ENCODE results near the gene ATP5MG.

ATP5MG gene

GRCh38 chr11:118401151-118401879 is at the start of gene ATP5MG:
ATP5MG (plus strand) TSS chr11:118401606; CDS start chr11:118401666, 60 bp downstream.
- Mint-ChIP-seq H3K36me3 (peaks cover 9 to 36% of the 10 kb centered on the region in 2 donors), H3K4me1 (peaks cover 24 to 50% of the 10 kb centered on the region in 2 donors), H3K4me3 (peak within 1 kb of the TSS; percentile 95 to 97), H3K27me3 (no peaks in the 10 kb centered on the region), H3K27ac (peak within 1 kb of the TSS; percentile 100), H3K9me3 (no peaks in the 10 kb centered on the region)
- ATAC-seq (replicated peaks) (peak; percentile 77 to 84), DNase-seq (peak; percentile 88)

- Mint-ChIP-seq H3K36me3 (no peaks in the 10 kb centered on the region), H3K27ac (no peak overlapping the region), H3K4me1 (peaks cover 0 to 3% of the 10 kb centered on the region in 2 donors), H3K4me3 (no peak overlapping the region), H3K27me3 (peaks cover 11 to 20% of the 10 kb centered on the region in 2 donors), H3K9me3 (no peaks in the 10 kb centered on the region)
- ATAC-seq (replicated peaks) = no peak
- no peak for DNase-seq
Measured at GRCh38 chr11:118353084-118353710, 48.2 kb upstream of the ATP5MG start.

GRCh38 chr11:118358071-118358470 is 43.3 kb upstream of the ATP5MG start:
- Mint-ChIP-seq H3K27ac (no peak overlapping the region), H3K4me1 (peaks cover 17 to 33% of the 10 kb centered on the region in 2 donors), H3K27me3 (no peaks in the 10 kb centered on the region)

GRCh38 chr11:118359295-118359958 is 42.0 kb upstream of the ATP5MG start, which contains the start of gene UBE4A:
UBE4A (plus strand) TSS chr11:118359600; CDS start chr11:118365081, 5,481 bp downstream.
- peak within 1 kb of the TSS; percentile 96 for H3K27ac Mint-ChIP-seq
- DNase-seq = peak; percentile 97
- H3K9me3 Mint-ChIP-seq = peaks cover 0 to 2% of the 10 kb centered on the region in 2 donors
- H3K27me3 Mint-ChIP-seq = no peaks in the 10 kb centered on the region
- H3K36me3 Mint-ChIP-seq = peaks cover 9 to 17% of the 10 kb centered on the region in 2 donors
- H3K4me3 Mint-ChIP-seq = peak within 1 kb of the TSS; percentile 93 to 96
- peaks cover 19 to 38% of the 10 kb centered on the region in 2 donors for H3K4me1 Mint-ChIP-seq
- peak; percentile 99 for ATAC-seq (replicated peaks)

More at GRCh38 chr11:118358071-118358470, 43.3 kb upstream of the ATP5MG start:
- DNase-seq (no peak), ATAC-seq (replicated peaks) (no peak)
- peaks cover 0 to 2% of the 10 kb centered on the region in 2 donors for H3K9me3 Mint-ChIP-seq
- H3K36me3 Mint-ChIP-seq = peaks cover 6 to 12% of the 10 kb centered on the region in 2 donors
- H3K4me3 Mint-ChIP-seq = no peak overlapping the region

- H3K27ac Mint-ChIP-seq = no peak overlapping the region
- H3K4me3 Mint-ChIP-seq = no peak overlapping the region
- H3K36me3 Mint-ChIP-seq = peaks cover 28 to 43% of the 10 kb centered on the region in 2 donors
- peaks cover 16 to 31% of the 10 kb centered on the region in 2 donors for H3K4me1 Mint-ChIP-seq
- no peak for ATAC-seq (replicated peaks)
- H3K27me3 Mint-ChIP-seq = no peaks in the 10 kb centered on the region
- H3K9me3 Mint-ChIP-seq = no peaks in the 10 kb centered on the region
- no peak for DNase-seq
Measured at GRCh38 chr11:118364956-118365615, 36.3 kb upstream of the ATP5MG start.

- Mint-ChIP-seq H3K27ac (no peak overlapping the region), H3K4me3 (no peak overlapping the region), H3K27me3 (no peaks in the 10 kb centered on the region), H3K4me1 (peaks cover 16 to 23% of the 10 kb centered on the region in 2 donors), H3K36me3 (peaks cover 31 to 47% of the 10 kb centered on the region in 2 donors), H3K9me3 (no peaks in the 10 kb centered on the region)
- DNase-seq = no peak
- no peak for ATAC-seq (replicated peaks)
Measured at GRCh38 chr11:118366287-118366686, 35.1 kb upstream of the ATP5MG start.

GRCh38 chr11:118370774-118371173 is 30.6 kb upstream of the ATP5MG start:
- ATAC-seq (replicated peaks) (no peak), DNase-seq (no peak)
- no peak overlapping the region for H3K4me3 Mint-ChIP-seq
- H3K9me3 Mint-ChIP-seq = no peaks in the 10 kb centered on the region
- no peak overlapping the region for H3K27ac Mint-ChIP-seq
- no peaks in the 10 kb centered on the region for H3K27me3 Mint-ChIP-seq
- peaks cover 48 to 66% of the 10 kb centered on the region in 2 donors for H3K36me3 Mint-ChIP-seq
- H3K4me1 Mint-ChIP-seq = no peaks in the 10 kb centered on the region

- no peaks in the 10 kb centered on the region for H3K27me3 Mint-ChIP-seq
- no peaks in the 10 kb centered on the region for H3K4me1 Mint-ChIP-seq
- DNase-seq (no peak), ATAC-seq (replicated peaks) (no peak)
- no peaks in the 10 kb centered on the region for H3K9me3 Mint-ChIP-seq
- peaks cover 42 to 65% of the 10 kb centered on the region in 2 donors for H3K36me3 Mint-ChIP-seq
- H3K4me3 Mint-ChIP-seq = no peak overlapping the region
- H3K27ac Mint-ChIP-seq = no peak overlapping the region
Measured at GRCh38 chr11:118373263-118373662, 28.1 kb upstream of the ATP5MG start.

GRCh38 chr11:118373871-118374270 is 27.5 kb upstream of the ATP5MG start:
- no peak overlapping the region for H3K4me3 Mint-ChIP-seq
- H3K9me3 Mint-ChIP-seq = no peaks in the 10 kb centered on the region
- no peak overlapping the region for H3K27ac Mint-ChIP-seq
- peaks cover 44 to 59% of the 10 kb centered on the region in 2 donors for H3K36me3 Mint-ChIP-seq
- DNase-seq (no peak), ATAC-seq (replicated peaks) (no peak)
- no peaks in the 10 kb centered on the region for H3K4me1 Mint-ChIP-seq
- no peaks in the 10 kb centered on the region for H3K27me3 Mint-ChIP-seq

- Mint-ChIP-seq H3K9me3 (no peaks in the 10 kb centered on the region), H3K4me1 (no peaks in the 10 kb centered on the region), H3K4me3 (no peak overlapping the region), H3K27ac (no peak overlapping the region), H3K27me3 (no peaks in the 10 kb centered on the region), H3K36me3 (peaks cover 46 to 56% of the 10 kb centered on the region in 2 donors)
- DNase-seq = no peak
- no peak for ATAC-seq (replicated peaks)
Measured at GRCh38 chr11:118374729-118375128, 26.7 kb upstream of the ATP5MG start.

- peaks cover 49 to 56% of the 10 kb centered on the region in 2 donors for H3K36me3 Mint-ChIP-seq
- ATAC-seq (replicated peaks) (no peak), DNase-seq (no peak)
- H3K9me3 Mint-ChIP-seq = no peaks in the 10 kb centered on the region
- H3K27me3 Mint-ChIP-seq = no peaks in the 10 kb centered on the region
- H3K4me3 Mint-ChIP-seq = no peak overlapping the region
- no peak overlapping the region for H3K27ac Mint-ChIP-seq
- no peaks in the 10 kb centered on the region for H3K4me1 Mint-ChIP-seq
Measured at GRCh38 chr11:118375978-118376377, 25.4 kb upstream of the ATP5MG start.

GRCh38 chr11:118379497-118379896 is 21.9 kb upstream of the ATP5MG start:
- Mint-ChIP-seq H3K27me3 (no peaks in the 10 kb centered on the region), H3K9me3 (no peaks in the 10 kb centered on the region), H3K27ac (no peak overlapping the region), H3K36me3 (peaks cover 35 to 46% of the 10 kb centered on the region in 2 donors), H3K4me3 (no peak overlapping the region), H3K4me1 (no peaks in the 10 kb centered on the region)
- no peak for DNase-seq
- ATAC-seq (replicated peaks) = no peak

- no peaks in the 10 kb centered on the region for H3K9me3 Mint-ChIP-seq
- no peak overlapping the region for H3K4me3 Mint-ChIP-seq
- no peaks in the 10 kb centered on the region for H3K27me3 Mint-ChIP-seq
- DNase-seq (no peak), ATAC-seq (replicated peaks) (no peak)
- no peak overlapping the region for H3K27ac Mint-ChIP-seq
- no peaks in the 10 kb centered on the region for H3K4me1 Mint-ChIP-seq
- H3K36me3 Mint-ChIP-seq = peaks cover 31 to 50% of the 10 kb centered on the region in 2 donors
Measured at GRCh38 chr11:118380571-118380970, 20.8 kb upstream of the ATP5MG start.

- H3K36me3 Mint-ChIP-seq = peaks cover 39 to 57% of the 10 kb centered on the region in 2 donors
- no peaks in the 10 kb centered on the region for H3K4me1 Mint-ChIP-seq
Measured at GRCh38 chr11:118382954-118383353, 18.5 kb upstream of the ATP5MG start.

More at GRCh38 chr11:118382954-118383353, 18.5 kb upstream of the ATP5MG start:
- no peaks in the 10 kb centered on the region for H3K9me3 Mint-ChIP-seq
- DNase-seq (no peak), ATAC-seq (replicated peaks) (no peak)
- H3K27me3 Mint-ChIP-seq = no peaks in the 10 kb centered on the region
- H3K27ac Mint-ChIP-seq = no peak overlapping the region
- H3K4me3 Mint-ChIP-seq = no peak overlapping the region
